Large intestine (tissue), 3 donors: Measurements from ENCODE around the gene NHS. TPM values are rescaled to one million over a fixed set of nuclear protein-coding genes. Genes with fewer than 3 reads are reported as not detected.

ENCODE experiments used
- DNase-seq, 2 donors: peaks; one replicate each; pipeline versions ENCODE4 v3.0.0 to v3.0.0-alpha.2; 2013
- H3K27ac ChIP-seq: one replicate; pipeline ENCODE4 v1.5.1; 2013; ENCODE audit warnings: low read length
- H3K27me3 ChIP-seq: 2 replicates; pipeline ENCODE4 v1.6.1; 2013; ENCODE audit warnings: low read length; ENCODE audit not compliant: control insufficient read depth, insufficient read depth
- H3K36me3 ChIP-seq: 2 replicates; pipeline ENCODE4 v1.6.1; 2013; ENCODE audit warnings: low read length; ENCODE audit not compliant: control insufficient read depth, insufficient read depth
- H3K4me1 ChIP-seq: one replicate; pipeline ENCODE4 v1.6.1; 2013; ENCODE audit warnings: low read length; ENCODE audit not compliant: control insufficient read depth, insufficient read depth
- H3K4me3 ChIP-seq: one replicate; pipeline ENCODE4 v1.5.1; 2013; ENCODE audit warnings: low read length
- H3K9me3 ChIP-seq: one replicate; pipeline ENCODE4 v1.6.1; 2013; ENCODE audit warnings: mild to moderate bottlenecking, low read depth, low read length, moderate library complexity; ENCODE audit not compliant: control insufficient read depth
- WGBS: methylation state at CpG from one replicate; pipeline ENCODE4 v1.1.5; 2013; ENCODE audit warnings: low lambda C conversion rate; ENCODE audit not compliant: insufficient coverage; 5-methylcytosine and 5-hydroxymethylcytosine counted together
- polyA plus RNA-seq: library from polyadenylated mRNA; unstranded; fragments of 120-200 nt; gene quantifications from one replicate; pipeline ENCODE4 v1.2.1, GENCODE V29; 2013

Gene NHS
- polyA plus RNA-seq, 1 donor = 6.6 TPM

DNA sequence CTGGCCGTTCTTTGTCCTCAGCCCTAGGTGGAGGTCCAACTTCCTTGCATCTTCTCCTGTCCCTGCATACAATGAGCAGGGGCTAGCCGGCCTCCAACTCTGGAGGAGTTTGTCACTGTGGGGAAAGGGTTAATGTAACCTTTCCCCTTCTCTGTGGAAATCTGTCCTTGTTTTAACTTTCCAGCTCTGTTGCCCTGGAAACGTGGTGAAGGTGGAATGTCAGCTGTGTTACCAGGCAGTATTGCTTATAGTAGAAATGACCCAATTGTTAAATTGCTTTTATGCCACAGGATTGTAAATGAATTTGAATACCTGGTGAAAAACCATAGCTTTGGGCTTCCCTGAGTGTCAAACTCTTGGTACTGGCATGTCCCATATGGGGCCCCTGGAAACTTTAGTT lies 230.7 kb downstream of the NHS start:
- no peaks in the 10 kb centered on the region for H3K36me3 ChIP-seq
- H3K27me3 ChIP-seq = no peaks in the 10 kb centered on the region
- peaks cover 22% of the 10 kb centered on the region for H3K4me1 ChIP-seq
- DNase-seq = peak in 1 of 2 donors; percentile 20
- no CpG with 5 or more reads among the region's 3 CpGs for WGBS
- H3K9me3 ChIP-seq = no peaks in the 10 kb centered on the region
- no peak overlapping the region for H3K27ac ChIP-seq
- no peak overlapping the region for H3K4me3 ChIP-seq

DNA sequence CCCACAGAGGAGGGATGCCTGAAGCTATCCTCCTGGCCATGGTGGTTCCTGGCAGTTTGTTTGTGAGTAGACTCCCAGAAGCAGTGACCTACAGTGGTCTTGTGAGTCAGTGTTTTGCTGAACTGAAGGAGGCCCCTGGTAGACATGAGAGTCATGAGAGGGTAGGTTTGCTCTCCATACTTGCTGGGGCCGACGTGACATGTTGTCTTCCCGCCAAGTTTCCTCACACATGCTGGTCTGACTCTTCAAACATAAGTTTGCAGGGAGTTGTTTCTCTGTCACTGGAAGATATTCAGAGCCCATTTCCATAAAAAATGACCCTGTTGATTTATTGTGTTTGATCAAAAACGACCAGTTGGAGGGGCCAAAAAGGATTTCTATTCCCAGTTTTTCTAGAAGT lies 231.2 kb downstream of the NHS start:
- Histone ChIP-seq H3K36me3 (no peaks in the 10 kb centered on the region), H3K4me3 (no peak overlapping the region), H3K27ac (no peak overlapping the region), H3K9me3 (no peaks in the 10 kb centered on the region), H3K27me3 (no peaks in the 10 kb centered on the region), H3K4me1 (peaks cover 22% of the 10 kb centered on the region)
- 67% methylated on average over 1 of the region's 4 CpGs for WGBS
- no peak for DNase-seq

DNA sequence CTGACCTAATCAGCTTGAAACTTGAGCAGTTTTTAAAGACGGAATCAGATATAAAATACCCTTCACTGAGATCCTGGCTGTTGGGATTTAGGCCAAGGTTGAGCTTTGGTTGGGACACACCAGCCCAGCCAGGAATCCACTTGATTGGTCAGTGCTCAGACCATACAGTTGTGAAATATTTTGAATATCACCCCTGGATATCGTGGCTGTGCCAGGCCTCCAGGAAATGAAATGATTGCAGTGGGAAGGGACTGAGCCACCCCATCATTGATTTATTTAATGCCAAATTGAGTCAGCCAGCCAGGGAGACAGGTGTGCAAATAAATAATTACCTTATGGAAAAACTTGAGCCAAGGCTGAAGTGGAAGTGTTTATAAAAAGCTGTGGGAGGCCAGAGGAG lies 233.9 kb downstream of the NHS start:
- Histone ChIP-seq H3K27me3 (no peaks in the 10 kb centered on the region), H3K27ac (no peak overlapping the region), H3K9me3 (no peaks in the 10 kb centered on the region), H3K4me1 (peaks cover 11% of the 10 kb centered on the region), H3K36me3 (no peaks in the 10 kb centered on the region), H3K4me3 (no peak overlapping the region)
- no CpG with 5 or more reads among the region's 2 CpGs for WGBS
- no peak for DNase-seq

DNA sequence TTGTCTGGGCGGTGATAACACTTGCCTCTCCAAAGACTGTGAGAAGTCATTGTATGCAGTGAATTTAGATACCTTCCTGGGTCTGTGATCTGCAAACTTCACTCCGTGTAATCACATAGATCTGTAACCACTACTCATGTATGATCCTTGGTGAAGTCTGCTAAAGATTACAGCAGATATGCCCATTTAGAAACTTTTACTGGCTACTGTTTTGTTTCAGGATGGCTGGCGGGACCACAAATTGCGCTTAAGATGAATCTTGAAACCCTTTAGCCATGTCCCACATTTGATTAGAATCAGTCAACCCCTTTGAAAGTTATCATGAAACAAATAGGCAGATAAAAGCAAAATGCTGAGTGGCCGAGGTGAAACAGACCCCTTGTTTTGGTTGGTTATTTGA lies 235.8 kb downstream of the NHS start:
- Histone ChIP-seq H3K27ac (no peak overlapping the region), H3K9me3 (no peaks in the 10 kb centered on the region), H3K27me3 (no peaks in the 10 kb centered on the region), H3K36me3 (no peaks in the 10 kb centered on the region), H3K4me3 (no peak overlapping the region), H3K4me1 (peaks cover 20% of the 10 kb centered on the region)
- peak in 1 of 2 donors; percentile 34 for DNase-seq
- no CpG with 5 or more reads among the region's 5 CpGs for WGBS

DNA sequence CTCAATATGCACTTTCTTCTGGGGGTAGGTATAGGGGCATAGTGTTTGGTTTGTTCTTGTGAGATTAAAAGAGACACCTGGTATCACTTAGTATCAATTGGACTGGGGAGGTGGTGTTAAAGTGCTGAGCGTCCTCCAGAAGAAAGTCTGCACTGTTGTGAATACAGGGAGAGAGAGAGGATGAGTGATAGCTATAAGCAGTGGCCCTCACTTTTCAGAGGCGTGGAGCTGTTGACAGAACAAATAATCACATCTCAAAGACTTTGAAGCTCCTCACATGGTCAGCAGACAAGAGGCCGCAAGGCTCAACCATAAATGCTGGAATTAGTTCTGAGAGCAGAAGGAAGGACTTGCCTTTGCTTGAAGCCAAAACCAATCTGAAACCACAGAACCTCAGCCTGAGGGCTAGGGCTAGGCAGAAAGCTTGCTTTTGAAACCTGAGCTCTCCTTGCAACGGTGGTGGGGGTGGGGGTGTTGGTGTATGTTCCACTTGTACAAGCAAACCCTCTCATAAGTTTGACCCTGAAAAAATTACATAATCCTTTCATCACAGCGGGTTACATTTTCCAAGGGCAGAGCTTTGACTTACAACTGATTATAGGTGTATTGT lies 239.1 kb downstream of the NHS start:
- no peak overlapping the region for H3K4me3 ChIP-seq
- DNase-seq = peak; percentile 7 to 56
- H3K27ac ChIP-seq = peak overlapping the region; percentile 48
- H3K36me3 ChIP-seq = no peaks in the 10 kb centered on the region
- H3K4me1 ChIP-seq = peaks cover 15% of the 10 kb centered on the region
- whole genome bisulfite sequencing = no CpG with 5 or more reads among the region's 5 CpGs
- H3K27me3 ChIP-seq = no peaks in the 10 kb centered on the region
- H3K9me3 ChIP-seq = no peaks in the 10 kb centered on the region

DNA sequence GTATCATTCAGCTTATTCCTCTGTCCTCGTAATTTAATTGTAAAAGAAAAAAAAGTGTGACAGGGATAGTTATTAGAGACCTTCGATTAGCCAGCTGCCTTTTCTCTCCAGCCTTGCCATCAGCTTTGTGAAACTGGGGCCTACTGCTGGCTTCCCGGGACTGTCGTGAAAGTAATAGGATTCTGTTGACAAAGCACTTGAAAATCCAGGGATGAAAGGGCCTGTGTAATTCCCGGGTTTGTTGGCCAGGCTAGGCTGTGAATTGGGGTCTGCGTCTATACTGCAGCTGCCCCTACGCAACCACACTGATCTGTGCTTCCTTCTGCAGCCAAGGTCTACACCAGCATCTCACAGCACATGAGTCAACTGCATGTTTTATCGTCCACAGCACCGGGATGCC lies 241.9 kb downstream of the NHS start:
- Histone ChIP-seq H3K4me3 (no peak overlapping the region), H3K27me3 (no peaks in the 10 kb centered on the region), H3K4me1 (peaks cover 15% of the 10 kb centered on the region), H3K36me3 (no peaks in the 10 kb centered on the region), H3K9me3 (no peaks in the 10 kb centered on the region), H3K27ac (no peak overlapping the region)
- whole genome bisulfite sequencing = no CpG with 5 or more reads among the region's 9 CpGs
- no peak for DNase-seq

DNA sequence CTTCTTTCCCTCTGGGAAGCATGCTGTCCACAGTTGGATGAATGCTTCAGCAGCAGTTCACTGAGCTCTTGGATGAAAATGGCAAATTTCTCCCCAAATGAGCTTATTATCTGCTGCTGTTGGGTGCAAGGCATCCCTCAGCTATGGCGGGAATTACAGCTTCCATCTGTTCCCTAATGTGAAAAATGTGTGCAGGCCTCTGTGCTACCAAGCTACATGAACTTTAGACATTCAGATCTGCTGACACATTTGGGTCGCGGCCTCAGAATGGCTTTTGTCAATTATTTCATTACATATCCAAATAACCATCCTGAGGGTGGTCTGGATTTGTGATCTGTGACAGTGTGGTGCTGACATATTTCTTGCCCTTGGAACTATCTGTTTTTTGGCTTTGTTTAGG lies 242.8 kb downstream of the NHS start:
- WGBS = no CpG with 5 or more reads among the region's 3 CpGs
- Histone ChIP-seq H3K9me3 (no peaks in the 10 kb centered on the region), H3K27ac (no peak overlapping the region), H3K36me3 (no peaks in the 10 kb centered on the region), H3K4me3 (no peak overlapping the region), H3K4me1 (peaks cover 15% of the 10 kb centered on the region), H3K27me3 (no peaks in the 10 kb centered on the region)
- DNase-seq = peak in 1 of 2 donors; percentile 27

DNA sequence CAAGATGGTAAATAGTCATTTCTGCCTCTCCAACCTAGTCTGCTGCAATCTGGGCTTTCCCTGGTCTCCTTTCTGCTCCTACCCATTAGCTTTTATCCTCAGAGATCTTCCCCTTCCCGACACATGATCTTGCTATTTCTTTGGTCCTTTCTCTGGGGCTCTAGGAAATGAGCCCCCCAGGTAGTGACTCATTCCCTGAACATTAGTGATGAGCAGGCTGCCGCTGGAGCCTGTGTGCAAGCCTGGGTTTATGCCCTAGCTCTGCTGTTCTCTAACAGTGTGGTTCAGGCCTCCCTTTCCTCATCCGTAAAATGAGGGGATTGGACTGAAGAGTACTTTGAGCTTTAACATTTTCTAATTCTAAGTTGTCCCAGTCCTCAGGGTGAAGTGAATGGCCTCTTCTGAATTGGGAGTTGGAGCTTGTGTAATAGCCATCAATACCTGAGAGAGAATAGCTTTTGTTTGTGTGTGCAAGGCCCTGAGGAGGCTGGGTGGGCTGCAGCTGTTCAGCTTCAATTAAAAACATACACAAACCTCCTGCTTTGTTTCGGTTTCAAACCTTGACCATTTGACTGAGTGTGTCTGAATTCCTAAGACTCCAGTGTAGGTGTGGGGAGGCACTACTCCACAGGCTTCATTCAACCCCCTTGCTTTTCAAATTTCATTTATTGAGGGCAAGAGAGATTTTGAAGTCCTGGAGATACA lies 246.7 kb downstream of the NHS start:
- no peak for DNase-seq
- H3K9me3 ChIP-seq = no peaks in the 10 kb centered on the region
- no CpG with 5 or more reads among the region's 4 CpGs for WGBS
- no peaks in the 10 kb centered on the region for H3K27me3 ChIP-seq
- H3K27ac ChIP-seq = no peak overlapping the region
- H3K4me1 ChIP-seq = peaks cover 3% of the 10 kb centered on the region
- H3K36me3 ChIP-seq = no peaks in the 10 kb centered on the region
- H3K4me3 ChIP-seq = no peak overlapping the region

DNA sequence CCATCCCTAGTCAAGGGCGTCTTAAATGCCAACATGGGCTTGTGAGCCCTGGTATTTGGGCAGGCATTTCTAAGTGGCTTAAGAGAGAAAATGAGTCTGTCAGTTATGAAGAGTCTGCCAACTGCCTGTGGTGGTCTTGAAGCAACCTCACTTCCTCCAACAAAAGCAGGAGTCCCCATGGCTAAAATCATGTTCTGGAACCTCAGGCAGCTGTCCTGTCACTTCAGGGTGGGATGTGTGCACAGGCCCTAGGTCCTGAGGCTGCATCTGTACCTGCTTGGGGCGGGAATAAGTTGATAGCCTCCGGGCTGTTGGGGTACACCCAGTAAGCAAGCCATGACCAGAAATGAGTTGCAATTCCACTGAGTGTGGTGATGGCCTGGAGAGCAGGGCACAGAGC lies 247.3 kb downstream of the NHS start:
- no peaks in the 10 kb centered on the region for H3K9me3 ChIP-seq
- H3K27me3 ChIP-seq = no peaks in the 10 kb centered on the region
- H3K27ac ChIP-seq = no peak overlapping the region
- H3K36me3 ChIP-seq = no peaks in the 10 kb centered on the region
- DNase-seq = no peak
- no CpG with 5 or more reads among the region's 3 CpGs for WGBS
- H3K4me1 ChIP-seq = peaks cover 3% of the 10 kb centered on the region
- no peak overlapping the region for H3K4me3 ChIP-seq

DNA sequence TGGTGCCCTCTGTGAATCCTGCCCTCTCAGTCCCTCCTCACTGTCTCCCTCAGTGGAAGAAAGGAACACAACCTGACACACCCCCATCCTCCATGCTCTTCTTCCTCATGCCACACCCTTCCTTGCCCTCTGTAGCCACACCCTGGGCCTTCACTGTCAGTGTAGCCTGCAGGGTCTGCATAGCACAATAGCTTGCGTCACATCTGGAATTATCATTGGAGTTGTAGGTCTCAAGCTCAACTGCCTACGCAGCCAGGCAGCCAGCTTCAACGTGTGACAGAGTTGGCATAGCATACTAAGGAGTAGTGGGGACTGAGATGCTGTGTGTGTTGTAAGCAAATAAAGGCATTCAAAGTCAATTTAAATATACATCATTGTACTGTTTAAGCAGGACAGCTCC lies 248.8 kb downstream of the NHS start:
- H3K4me3 ChIP-seq = no peak overlapping the region
- H3K36me3 ChIP-seq = no peaks in the 10 kb centered on the region
- no peaks in the 10 kb centered on the region for H3K9me3 ChIP-seq
- no peaks in the 10 kb centered on the region for H3K4me1 ChIP-seq
- no peak for DNase-seq
- H3K27ac ChIP-seq = no peak overlapping the region
- no CpG with 5 or more reads among the region's 3 CpGs for WGBS
- no peaks in the 10 kb centered on the region for H3K27me3 ChIP-seq

DNA sequence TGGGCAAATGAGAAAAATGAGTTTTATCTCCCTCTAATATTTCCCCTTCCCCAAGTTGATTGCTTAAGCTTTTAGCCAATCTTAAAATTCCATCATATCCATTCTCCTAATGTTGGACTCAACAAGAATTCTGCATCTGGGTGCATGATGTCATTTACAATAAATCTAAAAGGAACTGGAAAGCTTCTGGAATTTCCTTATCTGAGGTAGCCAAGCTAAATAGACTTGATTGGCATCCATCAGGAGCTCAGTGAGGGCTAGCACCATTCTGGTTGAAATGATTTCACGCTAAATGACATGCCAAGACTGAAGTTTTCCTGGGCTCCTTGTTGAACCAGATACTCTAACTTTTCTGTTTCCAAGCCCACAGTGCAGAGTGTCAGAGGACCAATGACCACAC lies 252.0 kb downstream of the NHS start:
- Histone ChIP-seq H3K27ac (no peak overlapping the region), H3K4me3 (no peak overlapping the region), H3K9me3 (no peaks in the 10 kb centered on the region), H3K4me1 (no peaks in the 10 kb centered on the region), H3K36me3 (no peaks in the 10 kb centered on the region), H3K27me3 (no peaks in the 10 kb centered on the region)
- DNase-seq = no peak
- WGBS = no CpG with 5 or more reads among the region's 1 CpG
